RWPE2 (cell line): ENCODE measurements around the gene CFAP300.

ENCODE experiments used
- ATAC-seq: fragments of 200-7000 bp; cut with Tn5 transposase; 3 replicates; pipeline ENCODE4 v1.9.1; 2021; ENCODE audit warnings: low read depth
- DNase-seq: peaks from one replicate; pipeline ENCODE4 v3.0.0-alpha.2; 2020; ENCODE audit warnings: low spot score
- H3K27ac ChIP-seq: fragments of 450-650 bp; 2 replicates; pipeline ENCODE4 v1.5.1; 2017; ENCODE audit warnings: mild to moderate bottlenecking; ENCODE audit not compliant: poor library complexity, severe bottlenecking
- H3K27me3 ChIP-seq: fragments of 250-450 bp; sonication (Bioruptor Pico); 2 replicates; pipeline ENCODE4 v1.5.1; 2021; ENCODE audit warnings: mild to moderate bottlenecking, moderate library complexity; ENCODE audit not compliant: insufficient read depth, poor library complexity, severe bottlenecking
- H3K36me3 ChIP-seq: fragments of 250-450 bp; sonication (Bioruptor Pico); 2 replicates; pipeline ENCODE4 v1.5.1; 2020; ENCODE audit warnings: low read depth, mild to moderate bottlenecking, moderate library complexity
- H3K4me1 ChIP-seq: fragments of 250-450 bp; sonication (Bioruptor Pico); 2 replicates; pipeline ENCODE4 v1.5.1; 2021; ENCODE audit warnings: mild to moderate bottlenecking, moderate library complexity; ENCODE audit not compliant: insufficient read depth, poor library complexity, severe bottlenecking
- H3K4me3 ChIP-seq: fragments of 250-450 bp; sonication (Bioruptor Pico); 2 replicates; pipeline ENCODE4 v1.5.1; 2021; ENCODE audit warnings: mild to moderate bottlenecking, moderate library complexity; ENCODE audit not compliant: severe bottlenecking
- H3K9me3 ChIP-seq: fragments of 250-450 bp; sonication (Bioruptor Pico); 2 replicates; pipeline ENCODE4 v1.5.1; 2021; ENCODE audit warnings: mild to moderate bottlenecking, moderate library complexity; ENCODE audit not compliant: severe bottlenecking
- CTCF ChIP-seq: fragments of 450-650 bp; IDR thresholded peaks from one replicate; pipeline ENCODE4 v1.5.1; 2017; ENCODE audit warnings: mild to moderate bottlenecking, moderate library complexity; ENCODE audit not compliant: poor library complexity, severe bottlenecking

Gene CFAP300

DNA sequence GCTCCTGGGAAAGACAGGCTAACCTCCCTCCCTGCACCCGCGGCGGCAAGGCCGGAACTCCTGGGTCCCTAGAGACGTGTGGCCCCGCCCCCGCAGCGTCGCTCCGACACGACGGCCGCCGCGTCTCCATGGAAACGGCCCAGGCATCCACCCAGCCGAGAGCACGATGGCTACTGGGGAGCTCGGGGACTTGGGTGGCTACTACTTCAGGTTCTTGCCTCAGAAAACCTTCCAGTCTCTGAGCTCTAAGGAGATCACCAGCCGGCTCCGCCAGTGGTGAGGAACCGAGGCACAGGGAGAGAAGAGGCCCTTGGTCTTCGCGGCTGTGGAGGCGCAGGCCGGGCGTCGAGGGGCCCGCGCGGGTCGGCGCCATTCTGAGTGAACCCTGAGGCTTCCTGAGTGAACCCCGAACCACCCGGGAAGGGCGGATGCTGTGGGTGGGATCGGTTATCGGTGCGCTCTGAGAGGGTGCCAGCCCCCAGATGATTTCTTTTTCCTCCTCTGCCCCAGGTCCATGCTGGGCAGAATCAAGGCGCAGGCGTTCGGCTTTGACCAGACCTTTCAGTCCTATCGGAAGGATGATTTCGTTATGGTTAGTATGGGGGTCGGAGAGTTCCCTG is at the start of gene CFAP300:
Gene CFAP300, plus strand, starts transcription at position 133 of the 620 bp plus-strand sequence. Its CDS starts 34 bp downstream, at position 167.
- Histone ChIP-seq H3K4me3 (peak within 1 kb of the TSS; percentile 45), H3K4me1 (no peaks in the 10 kb centered on the region), H3K36me3 (0 out of 2 replicates have a peak, but pooled peaks cover 5% of the 10 kb centered on the region), H3K27me3 (no peaks in the 10 kb centered on the region), H3K9me3 (no peaks in the 10 kb centered on the region), H3K27ac (no peak within 1 kb of the TSS)
- TF ChIP-seq CTCF, result no peak
- DNase-seq (peak; percentile 73), ATAC-seq (peak; percentile 86)

DNA sequence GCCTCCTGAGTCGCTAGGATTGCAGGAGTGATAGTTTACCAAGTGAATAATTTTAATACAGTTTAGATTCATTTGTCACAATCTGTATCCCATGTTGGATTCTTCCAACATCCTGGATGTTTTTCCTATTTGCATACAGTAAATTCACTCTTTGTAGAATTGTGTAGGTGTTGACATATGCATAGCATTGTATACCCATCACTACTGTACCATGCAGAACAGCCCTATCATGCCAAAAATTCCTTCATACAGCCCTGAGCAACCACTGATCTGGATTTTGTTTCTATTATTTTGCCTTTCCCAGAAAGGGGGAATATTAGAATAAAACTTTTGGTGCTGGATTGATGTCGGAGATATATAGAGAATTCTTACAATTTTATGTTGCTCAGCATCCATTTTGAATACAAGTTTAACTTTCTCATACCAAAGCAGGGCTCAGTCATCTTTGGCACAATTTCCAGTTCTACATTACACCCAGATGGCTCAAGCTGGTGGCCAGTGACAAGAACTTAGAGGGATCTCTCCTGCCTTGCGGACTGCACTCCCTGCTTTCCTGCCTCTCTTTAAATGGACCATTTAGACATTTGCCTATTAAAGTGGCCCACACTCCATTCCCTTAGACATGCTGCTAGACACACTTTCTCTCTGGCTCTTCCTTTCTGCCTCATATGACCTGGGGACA is 45.4 kb upstream of the CFAP300 start:
- H3K4me1 ChIP-seq, result peaks cover 7% of the 10 kb centered on the region
- ATAC-seq (no peak), DNase-seq (no peak)
- TF ChIP-seq CTCF, result no peak
- no peaks in the 10 kb centered on the region for H3K27me3 ChIP-seq
- H3K9me3 ChIP-seq, result no peaks in the 10 kb centered on the region
- H3K27ac ChIP-seq, result no peak overlapping the region
- H3K36me3 ChIP-seq, result no peaks in the 10 kb centered on the region
- H3K4me3 ChIP-seq, result no peak overlapping the region

- no peak for TF ChIP-seq CTCF
- no peaks in the 10 kb centered on the region for H3K9me3 ChIP-seq
Observed at GRCh38 chr11:102004220-102004619, 43.0 kb upstream of the CFAP300 start.

DNA sequence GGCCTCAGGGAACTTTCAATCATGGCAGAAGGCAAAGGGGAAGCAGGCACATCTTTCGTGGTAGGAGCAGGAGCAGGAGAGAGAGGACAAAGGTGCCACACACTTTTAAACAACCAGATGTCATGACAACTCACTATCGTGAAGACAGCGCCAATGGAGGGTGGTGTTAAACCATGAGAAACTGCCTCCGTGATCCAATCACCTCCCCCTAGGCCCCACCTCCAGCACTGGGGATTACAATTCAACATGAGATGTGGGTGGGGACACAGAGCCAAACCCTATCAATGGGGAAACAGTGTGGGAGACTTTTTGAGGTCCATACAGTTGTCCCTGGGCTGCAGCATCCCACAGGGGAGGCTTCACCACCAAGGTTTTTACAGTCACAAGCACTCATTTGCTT is 41.9 kb upstream of the CFAP300 start:
- DNase-seq (no peak), ATAC-seq (no peak)
- Histone ChIP-seq H3K4me3 (no peak overlapping the region), H3K27me3 (no peaks in the 10 kb centered on the region), H3K27ac (peak overlapping the region; percentile 98), H3K9me3 (no peaks in the 10 kb centered on the region), H3K4me1 (peaks cover 33% of the 10 kb centered on the region), H3K36me3 (no peaks in the 10 kb centered on the region)
- TF ChIP-seq CTCF, result no peak

More at GRCh38 chr11:102004220-102004619, 43.0 kb upstream of the CFAP300 start:
- no peak for ATAC-seq
- no peak overlapping the region for H3K4me3 ChIP-seq
- no peaks in the 10 kb centered on the region for H3K27me3 ChIP-seq
- peaks cover 26% of the 10 kb centered on the region for H3K4me1 ChIP-seq
- H3K27ac ChIP-seq, result no peak overlapping the region
- H3K36me3 ChIP-seq, result no peaks in the 10 kb centered on the region
- no peak for DNase-seq
